LNCaP clone FGC (cell line): ENCODE results near the gene SLC38A10.

ENCODE experiments used
- DNase-seq: peaks from one replicate; pipeline ENCODE4 v3.0.0-alpha.2; 2011; ENCODE audit warnings: low read depth
- H3K4me3 ChIP-seq: 2 replicates; pipeline ENCODE4 v1.5.1; 2011; ENCODE audit warnings: mild to moderate bottlenecking, low read depth, low read length, control low read depth
- TF ChIP-seq, protein P1 (sequence below): IDR thresholded peaks from 2 replicates; pipeline ENCODE4 v1.5.1; 2012; ENCODE audit warnings: mild to moderate bottlenecking; ENCODE audit not compliant: control insufficient read depth, insufficient read depth; ENCODE audit errors: extremely low read depth

Gene SLC38A10

GRCh38 chr17:81317530-81317821, 22.4 kb upstream of the SLC38A10 start:
- TF ChIP-seq, protein P1, sequence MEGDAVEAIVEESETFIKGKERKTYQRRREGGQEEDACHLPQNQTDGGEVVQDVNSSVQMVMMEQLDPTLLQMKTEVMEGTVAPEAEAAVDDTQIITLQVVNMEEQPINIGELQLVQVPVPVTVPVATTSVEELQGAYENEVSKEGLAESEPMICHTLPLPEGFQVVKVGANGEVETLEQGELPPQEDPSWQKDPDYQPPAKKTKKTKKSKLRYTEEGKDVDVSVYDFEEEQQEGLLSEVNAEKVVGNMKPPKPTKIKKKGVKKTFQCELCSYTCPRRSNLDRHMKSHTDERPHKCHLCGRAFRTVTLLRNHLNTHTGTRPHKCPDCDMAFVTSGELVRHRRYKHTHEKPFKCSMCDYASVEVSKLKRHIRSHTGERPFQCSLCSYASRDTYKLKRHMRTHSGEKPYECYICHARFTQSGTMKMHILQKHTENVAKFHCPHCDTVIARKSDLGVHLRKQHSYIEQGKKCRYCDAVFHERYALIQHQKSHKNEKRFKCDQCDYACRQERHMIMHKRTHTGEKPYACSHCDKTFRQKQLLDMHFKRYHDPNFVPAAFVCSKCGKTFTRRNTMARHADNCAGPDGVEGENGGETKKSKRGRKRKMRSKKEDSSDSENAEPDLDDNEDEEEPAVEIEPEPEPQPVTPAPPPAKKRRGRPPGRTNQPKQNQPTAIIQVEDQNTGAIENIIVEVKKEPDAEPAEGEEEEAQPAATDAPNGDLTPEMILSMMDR, result no peak
- DNase-seq, result no peak
- H3K4me3 ChIP-seq, result no peak overlapping the region

DNA sequence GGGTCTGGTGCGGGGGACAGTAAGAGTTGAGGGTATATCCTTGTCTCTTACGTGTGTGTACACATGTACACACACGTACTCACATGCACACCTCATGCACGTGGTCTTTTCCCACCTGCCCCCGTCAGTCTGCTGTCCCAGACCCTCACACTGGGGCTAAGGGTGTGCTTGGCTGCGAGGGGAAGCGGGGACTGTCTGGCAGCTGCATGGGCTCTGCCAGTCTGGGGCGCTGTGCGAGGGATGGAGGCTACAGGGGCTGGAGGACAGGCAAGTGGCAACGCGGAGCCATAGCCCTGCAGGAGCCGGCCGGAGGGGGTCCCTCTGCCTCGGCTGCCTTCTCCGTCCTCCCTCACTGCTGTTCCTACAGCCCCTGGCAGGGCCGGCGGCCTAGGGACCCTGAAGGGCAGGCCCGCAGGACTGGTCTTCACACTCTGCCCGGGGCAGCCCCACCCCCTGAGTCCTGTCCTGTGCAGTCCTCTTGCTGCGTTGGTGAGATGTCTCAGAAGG, 20.8 kb upstream of the SLC38A10 start:
- no peak for DNase-seq
- TF ChIP-seq, protein P1, result no peak
- no peak overlapping the region for H3K4me3 ChIP-seq

- TF ChIP-seq, protein P1, result no peak
- H3K4me3 ChIP-seq, result no peak overlapping the region
- DNase-seq, result no peak
Observed at GRCh38 chr17:81315129-81315884, 20.2 kb upstream of the SLC38A10 start.

DNA sequence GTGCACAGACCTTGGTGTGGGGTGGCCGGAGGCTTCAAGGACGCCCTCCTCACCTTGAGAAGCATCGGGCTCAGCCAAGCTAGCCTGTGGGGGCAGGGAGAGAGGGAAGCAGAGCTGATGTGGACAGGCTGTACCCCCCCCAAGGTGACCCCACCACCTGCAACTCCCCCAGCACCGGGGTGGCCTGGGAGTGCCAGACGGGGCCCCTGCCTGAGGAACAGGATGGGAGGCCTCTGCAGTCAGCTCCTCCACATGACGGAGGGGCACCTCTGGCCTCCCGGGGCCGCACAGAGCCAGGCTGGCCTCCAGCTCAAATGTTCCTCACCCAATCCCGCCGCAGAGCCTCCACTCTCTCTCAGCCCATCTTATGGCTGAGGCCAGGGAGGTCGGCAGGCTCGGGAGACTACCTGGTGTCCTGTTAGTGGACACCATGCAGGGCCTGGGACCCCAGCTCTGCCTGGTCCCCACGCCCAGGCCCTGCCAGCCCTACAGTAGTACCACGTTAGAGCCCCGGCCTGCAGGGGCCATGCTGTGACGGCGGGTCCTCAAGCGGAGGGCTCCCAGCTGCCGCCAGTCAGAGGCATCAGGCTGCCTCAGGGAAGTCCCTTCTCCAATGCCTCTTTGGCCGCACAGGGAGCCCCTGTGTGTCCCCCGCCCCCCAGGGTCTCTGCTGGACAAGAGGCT, 19.4 kb upstream of the SLC38A10 start:
- DNase-seq, result no peak
- TF ChIP-seq, protein P1, result no peak
- no peak overlapping the region for H3K4me3 ChIP-seq

DNA sequence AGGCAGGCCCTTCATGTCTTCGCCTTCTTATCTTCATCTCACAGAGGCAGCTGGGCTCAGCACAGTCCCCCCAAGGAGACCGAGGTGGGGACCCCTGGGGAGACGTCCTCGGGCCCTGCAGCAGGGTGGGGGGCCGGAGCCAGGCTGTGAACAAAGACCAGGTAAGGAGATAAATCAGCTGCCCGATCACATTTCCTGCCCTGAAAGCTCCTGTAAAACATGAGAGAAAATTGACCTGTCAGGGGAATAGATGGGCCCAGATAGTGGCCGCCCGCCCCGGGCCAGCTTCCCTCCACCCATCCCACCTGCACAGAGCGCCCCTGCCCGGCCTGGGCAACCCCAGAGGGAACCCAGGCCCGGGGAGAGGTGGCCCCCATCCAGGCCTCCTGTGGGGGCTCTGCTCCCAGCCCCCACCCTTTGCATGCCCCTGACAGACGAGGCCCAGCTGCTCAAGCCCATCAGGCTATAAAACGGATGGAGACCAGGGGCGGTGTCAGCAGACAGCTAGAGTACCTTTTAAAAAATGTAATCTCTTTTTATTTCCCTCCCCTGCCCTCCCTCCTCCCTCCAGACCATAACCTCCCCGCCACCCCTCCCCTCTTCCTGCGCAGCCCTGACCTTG, 18.8 kb upstream of the SLC38A10 start:
- no peak overlapping the region for H3K4me3 ChIP-seq
- DNase-seq, result no peak
- TF ChIP-seq, protein P1, result no peak

GRCh38 chr17:81312624-81313325, 17.7 kb upstream of the SLC38A10 start:
- H3K4me3 ChIP-seq, result no peak overlapping the region
- TF ChIP-seq, protein P1, result no peak
- no peak for DNase-seq
